ENCODE measurements around the gene XRN2. TPM values are rescaled to one million over a fixed set of nuclear protein-coding genes. Genes with fewer than 3 reads are reported as not detected.

Gene XRN2
- total RNA-seq, 1 experiment from 2014 or later, result 118 TPM

DNA sequence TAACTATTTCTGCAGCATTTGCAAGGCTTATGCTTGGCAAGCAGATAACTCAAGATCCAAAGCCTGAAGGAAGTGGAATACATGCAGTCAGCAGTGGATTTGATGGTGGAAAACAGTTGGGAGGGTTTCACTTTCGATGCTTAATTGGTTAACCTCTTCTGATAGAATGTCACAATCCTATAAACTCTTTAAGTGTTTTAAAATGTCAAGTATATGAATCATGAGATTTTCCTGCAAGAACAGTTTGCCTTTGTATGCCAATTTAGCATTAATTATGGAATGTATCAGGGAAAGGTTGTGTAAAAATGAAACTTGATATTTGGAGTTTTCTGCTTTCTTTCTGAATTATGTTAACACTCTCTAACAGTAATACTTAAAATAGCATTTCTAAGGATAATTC, 57.6 kb downstream of the XRN2 start (continued):
- TF ChIP-seq, protein P1, sequence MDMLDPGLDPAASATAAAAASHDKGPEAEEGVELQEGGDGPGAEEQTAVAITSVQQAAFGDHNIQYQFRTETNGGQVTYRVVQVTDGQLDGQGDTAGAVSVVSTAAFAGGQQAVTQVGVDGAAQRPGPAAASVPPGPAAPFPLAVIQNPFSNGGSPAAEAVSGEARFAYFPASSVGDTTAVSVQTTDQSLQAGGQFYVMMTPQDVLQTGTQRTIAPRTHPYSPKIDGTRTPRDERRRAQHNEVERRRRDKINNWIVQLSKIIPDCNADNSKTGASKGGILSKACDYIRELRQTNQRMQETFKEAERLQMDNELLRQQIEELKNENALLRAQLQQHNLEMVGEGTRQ (CRISPR knock-in tag; IDR thresholded peaks at IDR 0.05), result no peak
- TF ChIP-seq HMGA2 (CRISPR knock-in tag; IDR thresholded peaks at IDR 0.05) (no peak), ZNF317 (CRISPR knock-in tag; IDR thresholded peaks at IDR 0.05; ENCODE audit: borderline replicate concordance, low read depth) (no peak), ZNF121 (CRISPR knock-in tag; IDR thresholded peaks at IDR 0.05) (no peak), MXD4 (CRISPR knock-in tag; IDR thresholded peaks at IDR 0.05; ENCODE audit: borderline replicate concordance) (no peak)

DNA sequence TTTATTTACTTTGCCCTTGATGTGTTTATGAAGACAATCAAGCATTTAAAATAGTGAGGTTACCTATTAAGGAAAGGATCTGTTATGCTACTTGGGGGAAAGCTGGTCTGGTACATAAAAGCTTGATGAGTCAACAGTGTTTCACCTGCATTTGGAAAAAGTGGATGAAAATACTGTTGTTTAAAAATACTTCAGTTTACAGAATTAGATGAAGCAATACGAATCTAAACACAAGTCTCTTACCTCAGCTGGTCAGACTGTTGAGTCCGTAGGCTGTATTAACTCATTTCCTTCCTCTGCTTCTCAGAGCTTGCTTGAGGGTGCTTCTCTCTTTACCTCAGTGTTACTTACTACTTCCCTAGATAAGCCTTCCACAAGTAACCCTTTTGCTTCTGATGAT, 58.1 kb downstream of the XRN2 start:
- ChIA-PET CTCF (no interaction called here), POLR2A (interaction anchor here (0.5 kb wide), 1 partner anchor 12 kb away, joined by 4 read pairs; no protein-coding TSS in a partner anchor)
- Mint-ChIP-seq H3K4me3 (no peak overlapping the region), H3K4me1 (no peaks in the 10 kb centered on the region), H3K27ac (0 out of 2 replicates have a peak overlapping the region, but pooled peaks have one; percentile 9), H3K9me3 (no peaks in the 10 kb centered on the region), H3K36me3 (peaks cover 60% of the 10 kb centered on the region), H3K27me3 (ENCODE audit: low read depth) (no peaks in the 10 kb centered on the region)
- DNase-seq (ENCODE audit: low spot score) (no peak), ATAC-seq (no peak)
- TF ChIP-seq ZNF671 (CRISPR knock-in tag; IDR thresholded peaks at IDR 0.05), result no peak
- no peak for TF ChIP-seq GABPB1 (CRISPR knock-in tag; IDR thresholded peaks at IDR 0.05)
- TF ChIP-seq, protein P2, sequence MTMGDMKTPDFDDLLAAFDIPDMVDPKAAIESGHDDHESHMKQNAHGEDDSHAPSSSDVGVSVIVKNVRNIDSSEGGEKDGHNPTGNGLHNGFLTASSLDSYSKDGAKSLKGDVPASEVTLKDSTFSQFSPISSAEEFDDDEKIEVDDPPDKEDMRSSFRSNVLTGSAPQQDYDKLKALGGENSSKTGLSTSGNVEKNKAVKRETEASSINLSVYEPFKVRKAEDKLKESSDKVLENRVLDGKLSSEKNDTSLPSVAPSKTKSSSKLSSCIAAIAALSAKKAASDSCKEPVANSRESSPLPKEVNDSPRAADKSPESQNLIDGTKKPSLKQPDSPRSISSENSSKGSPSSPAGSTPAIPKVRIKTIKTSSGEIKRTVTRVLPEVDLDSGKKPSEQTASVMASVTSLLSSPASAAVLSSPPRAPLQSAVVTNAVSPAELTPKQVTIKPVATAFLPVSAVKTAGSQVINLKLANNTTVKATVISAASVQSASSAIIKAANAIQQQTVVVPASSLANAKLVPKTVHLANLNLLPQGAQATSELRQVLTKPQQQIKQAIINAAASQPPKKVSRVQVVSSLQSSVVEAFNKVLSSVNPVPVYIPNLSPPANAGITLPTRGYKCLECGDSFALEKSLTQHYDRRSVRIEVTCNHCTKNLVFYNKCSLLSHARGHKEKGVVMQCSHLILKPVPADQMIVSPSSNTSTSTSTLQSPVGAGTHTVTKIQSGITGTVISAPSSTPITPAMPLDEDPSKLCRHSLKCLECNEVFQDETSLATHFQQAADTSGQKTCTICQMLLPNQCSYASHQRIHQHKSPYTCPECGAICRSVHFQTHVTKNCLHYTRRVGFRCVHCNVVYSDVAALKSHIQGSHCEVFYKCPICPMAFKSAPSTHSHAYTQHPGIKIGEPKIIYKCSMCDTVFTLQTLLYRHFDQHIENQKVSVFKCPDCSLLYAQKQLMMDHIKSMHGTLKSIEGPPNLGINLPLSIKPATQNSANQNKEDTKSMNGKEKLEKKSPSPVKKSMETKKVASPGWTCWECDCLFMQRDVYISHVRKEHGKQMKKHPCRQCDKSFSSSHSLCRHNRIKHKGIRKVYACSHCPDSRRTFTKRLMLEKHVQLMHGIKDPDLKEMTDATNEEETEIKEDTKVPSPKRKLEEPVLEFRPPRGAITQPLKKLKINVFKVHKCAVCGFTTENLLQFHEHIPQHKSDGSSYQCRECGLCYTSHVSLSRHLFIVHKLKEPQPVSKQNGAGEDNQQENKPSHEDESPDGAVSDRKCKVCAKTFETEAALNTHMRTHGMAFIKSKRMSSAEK (CRISPR knock-in tag; IDR thresholded peaks at IDR 0.05; ENCODE audit: borderline replicate concordance), result no peak
- TF ChIP-seq, protein P3, sequence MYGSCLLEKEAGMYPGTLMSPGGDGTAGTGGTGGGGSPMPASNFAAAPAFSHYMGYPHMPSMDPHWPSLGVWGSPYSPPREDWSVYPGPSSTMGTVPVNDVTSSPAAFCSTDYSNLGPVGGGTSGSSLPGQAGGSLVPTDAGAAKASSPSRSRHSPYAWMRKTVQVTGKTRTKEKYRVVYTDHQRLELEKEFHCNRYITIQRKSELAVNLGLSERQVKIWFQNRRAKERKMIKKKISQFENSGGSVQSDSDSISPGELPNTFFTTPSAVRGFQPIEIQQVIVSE (CRISPR knock-in tag; IDR thresholded peaks at IDR 0.05; ENCODE audit: borderline replicate concordance), result no peak
- no peak for TF ChIP-seq ELF4 (CRISPR knock-in tag; IDR thresholded peaks at IDR 0.05; ENCODE audit: low read depth)
- TF ChIP-seq ZBTB21 (CRISPR knock-in tag; IDR thresholded peaks at IDR 0.05; ENCODE audit: borderline replicate concordance), result no peak
- no peak for TF ChIP-seq NFATC4 (CRISPR knock-in tag; IDR thresholded peaks at IDR 0.05)
- no peak for TF ChIP-seq TP53 (CRISPR knock-in tag; IDR thresholded peaks at IDR 0.05)
- TF ChIP-seq, protein P4, sequence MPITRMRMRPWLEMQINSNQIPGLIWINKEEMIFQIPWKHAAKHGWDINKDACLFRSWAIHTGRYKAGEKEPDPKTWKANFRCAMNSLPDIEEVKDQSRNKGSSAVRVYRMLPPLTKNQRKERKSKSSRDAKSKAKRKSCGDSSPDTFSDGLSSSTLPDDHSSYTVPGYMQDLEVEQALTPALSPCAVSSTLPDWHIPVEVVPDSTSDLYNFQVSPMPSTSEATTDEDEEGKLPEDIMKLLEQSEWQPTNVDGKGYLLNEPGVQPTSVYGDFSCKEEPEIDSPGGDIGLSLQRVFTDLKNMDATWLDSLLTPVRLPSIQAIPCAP (CRISPR knock-in tag; IDR thresholded peaks at IDR 0.05), result no peak
- TF ChIP-seq ZNF219 (CRISPR knock-in tag; IDR thresholded peaks at IDR 0.05; ENCODE audit: borderline replicate concordance), result no peak
- TF ChIP-seq NR3C1 (CRISPR knock-in tag; conservative IDR thresholded peaks at IDR 0.05; ENCODE audit: low read depth), result no peak
- TF ChIP-seq FOXJ3 (CRISPR knock-in tag; IDR thresholded peaks at IDR 0.05; ENCODE audit: borderline replicate concordance), result no peak
- no peak for TF ChIP-seq HMGA2 (CRISPR knock-in tag; IDR thresholded peaks at IDR 0.05)
- TF ChIP-seq ESRRA (CRISPR knock-in tag; IDR thresholded peaks at IDR 0.05; ENCODE audit: borderline replicate concordance), result no peak

DNA sequence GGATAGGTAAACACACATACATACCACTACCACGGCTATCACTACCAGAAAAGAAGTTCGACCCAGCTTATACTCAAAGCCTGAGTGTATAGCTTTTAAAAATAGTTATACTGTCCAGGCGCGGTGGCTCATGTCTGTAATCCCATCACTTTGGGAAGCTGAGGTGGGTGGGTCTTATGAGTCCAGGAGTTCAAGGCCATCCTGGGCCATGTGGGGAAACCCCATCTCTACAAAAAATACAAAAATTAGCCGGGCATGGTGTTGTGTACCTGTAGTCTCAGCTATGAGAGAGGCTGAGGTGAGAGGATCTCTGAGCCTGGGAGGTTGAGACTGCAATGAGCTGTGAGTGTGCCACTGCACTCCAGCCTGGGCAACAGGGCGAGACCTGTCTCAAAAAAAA, 61.3 kb downstream of the XRN2 start:
- no peaks in the 10 kb centered on the region for H3K9me3 Mint-ChIP-seq
- H3K4me1 Mint-ChIP-seq, result no peaks in the 10 kb centered on the region
- H3K36me3 Mint-ChIP-seq, result peaks cover 60% of the 10 kb centered on the region
- ChIA-PET CTCF (interaction anchor here (1.0 to 1.1 kb wide), 2 partner anchors 12 to 27 kb away, joined by 3 read pairs; no protein-coding TSS in a partner anchor), POLR2A (interaction anchor here (0.7 kb wide), 1 partner anchor 348 kb away, joined by 4 read pairs; no protein-coding TSS in a partner anchor)
- H3K4me3 Mint-ChIP-seq, result no peak overlapping the region
- H3K27ac Mint-ChIP-seq, result no peak overlapping the region
- H3K27me3 Mint-ChIP-seq (ENCODE audit: low read depth), result no peaks in the 10 kb centered on the region
- no peak for ATAC-seq
- no peak for DNase-seq (ENCODE audit: low spot score)
- TF ChIP-seq, protein P5, sequence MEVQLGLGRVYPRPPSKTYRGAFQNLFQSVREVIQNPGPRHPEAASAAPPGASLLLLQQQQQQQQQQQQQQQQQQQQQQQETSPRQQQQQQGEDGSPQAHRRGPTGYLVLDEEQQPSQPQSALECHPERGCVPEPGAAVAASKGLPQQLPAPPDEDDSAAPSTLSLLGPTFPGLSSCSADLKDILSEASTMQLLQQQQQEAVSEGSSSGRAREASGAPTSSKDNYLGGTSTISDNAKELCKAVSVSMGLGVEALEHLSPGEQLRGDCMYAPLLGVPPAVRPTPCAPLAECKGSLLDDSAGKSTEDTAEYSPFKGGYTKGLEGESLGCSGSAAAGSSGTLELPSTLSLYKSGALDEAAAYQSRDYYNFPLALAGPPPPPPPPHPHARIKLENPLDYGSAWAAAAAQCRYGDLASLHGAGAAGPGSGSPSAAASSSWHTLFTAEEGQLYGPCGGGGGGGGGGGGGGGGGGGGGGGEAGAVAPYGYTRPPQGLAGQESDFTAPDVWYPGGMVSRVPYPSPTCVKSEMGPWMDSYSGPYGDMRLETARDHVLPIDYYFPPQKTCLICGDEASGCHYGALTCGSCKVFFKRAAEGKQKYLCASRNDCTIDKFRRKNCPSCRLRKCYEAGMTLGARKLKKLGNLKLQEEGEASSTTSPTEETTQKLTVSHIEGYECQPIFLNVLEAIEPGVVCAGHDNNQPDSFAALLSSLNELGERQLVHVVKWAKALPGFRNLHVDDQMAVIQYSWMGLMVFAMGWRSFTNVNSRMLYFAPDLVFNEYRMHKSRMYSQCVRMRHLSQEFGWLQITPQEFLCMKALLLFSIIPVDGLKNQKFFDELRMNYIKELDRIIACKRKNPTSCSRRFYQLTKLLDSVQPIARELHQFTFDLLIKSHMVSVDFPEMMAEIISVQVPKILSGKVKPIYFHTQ (CRISPR knock-in tag; IDR thresholded peaks at IDR 0.05), result no peak
- TF ChIP-seq, protein P6, sequence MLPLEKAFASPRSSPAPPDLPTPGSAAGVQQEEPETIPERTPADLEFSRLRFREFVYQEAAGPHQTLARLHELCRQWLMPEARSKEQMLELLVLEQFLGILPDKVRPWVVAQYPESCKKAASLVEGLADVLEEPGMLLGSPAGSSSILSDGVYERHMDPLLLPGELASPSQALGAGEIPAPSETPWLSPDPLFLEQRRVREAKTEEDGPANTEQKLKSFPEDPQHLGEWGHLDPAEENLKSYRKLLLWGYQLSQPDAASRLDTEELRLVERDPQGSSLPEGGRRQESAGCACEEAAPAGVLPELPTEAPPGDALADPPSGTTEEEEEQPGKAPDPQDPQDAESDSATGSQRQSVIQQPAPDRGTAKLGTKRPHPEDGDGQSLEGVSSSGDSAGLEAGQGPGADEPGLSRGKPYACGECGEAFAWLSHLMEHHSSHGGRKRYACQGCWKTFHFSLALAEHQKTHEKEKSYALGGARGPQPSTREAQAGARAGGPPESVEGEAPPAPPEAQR (CRISPR knock-in tag; IDR thresholded peaks at IDR 0.05), result no peak
- TF ChIP-seq, protein P7, sequence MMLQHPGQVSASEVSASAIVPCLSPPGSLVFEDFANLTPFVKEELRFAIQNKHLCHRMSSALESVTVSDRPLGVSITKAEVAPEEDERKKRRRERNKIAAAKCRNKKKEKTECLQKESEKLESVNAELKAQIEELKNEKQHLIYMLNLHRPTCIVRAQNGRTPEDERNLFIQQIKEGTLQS (CRISPR knock-in tag; conservative IDR thresholded peaks at IDR 0.05), result no peak
- TF ChIP-seq ZNF263 (CRISPR knock-in tag; IDR thresholded peaks at IDR 0.05; ENCODE audit: low read depth) (no peak), ESRRA (CRISPR knock-in tag; IDR thresholded peaks at IDR 0.05; ENCODE audit: borderline replicate concordance) (no peak), JAZF1 (CRISPR knock-in tag; IDR thresholded peaks at IDR 0.05) (no peak)
